Breast epithelium (tissue), 3 donors: Measurements from ENCODE around the gene AOPEP.

Experiments used
- POLR2A ChIP-seq: fragments of 450-650 bp; IDR thresholded peaks from one replicate; pipeline ENCODE4 v1.6.1; 2016; ENCODE audit warnings: antibody characterized with exemption, mild to moderate bottlenecking, moderate library complexity
- POLR2AphosphoS5 ChIP-seq, 3 donors: sonication (generic); formaldehyde crosslinking; IDR thresholded peaks; one replicate each; pipeline ENCODE4 v1.6.1; 2017; ENCODE audit warnings: antibody characterized with exemption in 3 of 3
- TF ChIP-seq, protein P1 (sequence below), 3 donors: fragments of 450-650 bp; IDR thresholded peaks; one replicate each; pipeline ENCODE4 v1.5.1; 2016 to 2017; ENCODE audit warnings: antibody characterized with exemption in 3 of 3, mild to moderate bottlenecking in 3 of 3, moderate library complexity in 3 of 3

DNA sequence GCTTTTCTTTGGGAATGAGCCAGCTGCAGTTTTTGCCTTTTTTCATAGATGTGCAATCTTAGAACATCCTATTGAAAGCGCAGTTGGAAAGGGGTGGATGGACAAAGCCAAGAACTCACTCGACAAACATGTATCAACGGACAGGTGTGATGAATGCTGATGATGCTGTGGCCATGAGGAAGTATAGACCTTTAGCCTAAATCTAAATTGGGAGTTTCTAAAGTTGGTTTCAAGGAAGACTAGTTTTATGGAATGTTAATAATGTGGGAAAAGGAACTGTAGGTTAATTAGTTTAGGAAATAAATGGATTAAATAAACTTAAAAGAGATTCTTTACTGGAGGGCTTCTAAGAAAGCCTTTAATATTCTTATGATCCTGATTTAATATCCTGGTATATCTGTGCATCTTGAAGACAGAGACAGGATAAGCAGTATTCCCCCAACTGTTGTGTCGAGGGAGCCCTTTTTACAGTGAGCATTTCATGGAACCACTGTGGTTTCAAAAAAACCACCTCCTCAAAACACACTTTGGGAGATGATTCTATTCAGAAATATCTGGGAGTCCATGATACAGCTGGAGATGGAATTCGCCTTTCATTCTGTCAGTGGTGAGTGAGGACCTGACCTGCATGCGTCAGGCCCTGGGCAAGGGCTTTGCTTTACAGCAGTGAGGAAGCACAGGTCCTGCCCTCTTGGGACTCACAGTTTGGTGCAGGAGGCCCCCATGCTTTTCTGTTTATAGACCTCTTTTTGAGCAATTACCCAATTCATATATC lies 82.6 kb downstream of the AOPEP start:
- no peak for TF ChIP-seq POLR2A
- TF ChIP-seq, protein P1, sequence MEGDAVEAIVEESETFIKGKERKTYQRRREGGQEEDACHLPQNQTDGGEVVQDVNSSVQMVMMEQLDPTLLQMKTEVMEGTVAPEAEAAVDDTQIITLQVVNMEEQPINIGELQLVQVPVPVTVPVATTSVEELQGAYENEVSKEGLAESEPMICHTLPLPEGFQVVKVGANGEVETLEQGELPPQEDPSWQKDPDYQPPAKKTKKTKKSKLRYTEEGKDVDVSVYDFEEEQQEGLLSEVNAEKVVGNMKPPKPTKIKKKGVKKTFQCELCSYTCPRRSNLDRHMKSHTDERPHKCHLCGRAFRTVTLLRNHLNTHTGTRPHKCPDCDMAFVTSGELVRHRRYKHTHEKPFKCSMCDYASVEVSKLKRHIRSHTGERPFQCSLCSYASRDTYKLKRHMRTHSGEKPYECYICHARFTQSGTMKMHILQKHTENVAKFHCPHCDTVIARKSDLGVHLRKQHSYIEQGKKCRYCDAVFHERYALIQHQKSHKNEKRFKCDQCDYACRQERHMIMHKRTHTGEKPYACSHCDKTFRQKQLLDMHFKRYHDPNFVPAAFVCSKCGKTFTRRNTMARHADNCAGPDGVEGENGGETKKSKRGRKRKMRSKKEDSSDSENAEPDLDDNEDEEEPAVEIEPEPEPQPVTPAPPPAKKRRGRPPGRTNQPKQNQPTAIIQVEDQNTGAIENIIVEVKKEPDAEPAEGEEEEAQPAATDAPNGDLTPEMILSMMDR (IDR thresholded peaks at IDR 0.05), result no peak
- TF ChIP-seq POLR2AphosphoS5 (IDR thresholded peaks at IDR 0.05), result no peak
